ENCODE data around the gene GLIS1.

GRCh38 chr1:53734650-53735211 is 4.2 kb downstream of the GLIS1 start:
- TF ChIP-seq EZH2 (IDR thresholded peaks at IDR 0.05) (no peak), FOXP2 (optimal IDR thresholded peaks at IDR 0.05; ENCODE audit: control extremely low read depth, extremely low read length, insufficient read depth) (no peak)

Measured in SK-N-MC (cell line).